Endometrial microvascular endothelial cells (primary cell): ENCODE data around the gene PPP1R15B. TPM values are rescaled to one million over a fixed set of nuclear protein-coding genes. Genes with fewer than 3 reads are reported as not detected.

Experiments used
- in situ Hi-C: cut with HindIII; loops from 2 replicates; pipeline ENCODE4 v1.10.0; 2017; ENCODE audit warnings: low sequenced_read_pairs, low pct_unique_long_range_greater_than_20kb; ENCODE audit errors: inconsistent ontology term
- total RNA-seq: library from RNA; depleted of rRNA; stranded (reverse); fragments of >200 nt; gene quantifications from one replicate; pipeline ENCODE4 v1.2.3, GENCODE V29; 2015; ENCODE audit errors: inconsistent ontology term

The PPP1R15B gene
- total RNA-seq, 1 donor from 2014 or later = 39.4 TPM

- in situ Hi-C loops = loop anchor here (5.0 kb wide), 1 partner anchor 56 kb away; no protein-coding TSS in a partner anchor
These were observed 34.9 kb upstream of the PPP1R15B start for GRCh38 chr1:204446413-204447111.

GRCh38 chr1:204445860-204446412 lies 34.3 kb upstream of the PPP1R15B start:
- in situ Hi-C loops = loop anchor here (5.0 kb wide), 1 partner anchor 56 kb away; no protein-coding TSS in a partner anchor

- in situ Hi-C loops = no loop called here
These were observed 32.4 kb upstream of the PPP1R15B start for GRCh38 chr1:204443871-204444581.

GRCh38 chr1:204443260-204443619 lies 31.6 kb upstream of the PPP1R15B start:
- in situ Hi-C loops = no loop called here

GRCh38 chr1:204442376-204443259 lies 31.0 kb upstream of the PPP1R15B start:
- in situ Hi-C loops = no loop called here

- in situ Hi-C loops = no loop called here
These were observed 29.9 kb upstream of the PPP1R15B start for GRCh38 chr1:204441558-204441957.

- in situ Hi-C loops = no loop called here
These were observed 28.2 kb upstream of the PPP1R15B start for GRCh38 chr1:204439621-204440375.

- in situ Hi-C loops = no loop called here
These were observed 27.0 kb upstream of the PPP1R15B start for GRCh38 chr1:204438628-204439027.

- in situ Hi-C loops = no loop called here
These were observed 26.4 kb upstream of the PPP1R15B start for GRCh38 chr1:204437796-204438570.

GRCh38 chr1:204435872-204436271 lies 24.3 kb upstream of the PPP1R15B start:
- in situ Hi-C loops = no loop called here

- in situ Hi-C loops = no loop called here
These were observed 23.8 kb upstream of the PPP1R15B start for GRCh38 chr1:204435381-204435831.

GRCh38 chr1:204434116-204434755 lies 22.6 kb upstream of the PPP1R15B start:
- in situ Hi-C loops = no loop called here

- in situ Hi-C loops = no loop called here
These were observed 21.1 kb upstream of the PPP1R15B start for GRCh38 chr1:204432708-204433107.

- in situ Hi-C loops = no loop called here
These were observed 19.9 kb upstream of the PPP1R15B start for GRCh38 chr1:204431310-204432184.

GRCh38 chr1:204429746-204430145 lies 18.1 kb upstream of the PPP1R15B start:
- in situ Hi-C loops = no loop called here

GRCh38 chr1:204426971-204427701 lies 15.5 kb upstream of the PPP1R15B start:
- in situ Hi-C loops = no loop called here
